ENCODE results near the gene SVIL. TPM values are rescaled to one million over a fixed set of nuclear protein-coding genes. Genes with fewer than 3 reads are reported as not detected.
A peak's percentile ranks its signal among the peaks of the same experiment; 100 is the strongest.

The SVIL gene
- total RNA-seq, 3 donors from 2014 or later: 25.8 to 69.5 (median 60.6) TPM

DNA sequence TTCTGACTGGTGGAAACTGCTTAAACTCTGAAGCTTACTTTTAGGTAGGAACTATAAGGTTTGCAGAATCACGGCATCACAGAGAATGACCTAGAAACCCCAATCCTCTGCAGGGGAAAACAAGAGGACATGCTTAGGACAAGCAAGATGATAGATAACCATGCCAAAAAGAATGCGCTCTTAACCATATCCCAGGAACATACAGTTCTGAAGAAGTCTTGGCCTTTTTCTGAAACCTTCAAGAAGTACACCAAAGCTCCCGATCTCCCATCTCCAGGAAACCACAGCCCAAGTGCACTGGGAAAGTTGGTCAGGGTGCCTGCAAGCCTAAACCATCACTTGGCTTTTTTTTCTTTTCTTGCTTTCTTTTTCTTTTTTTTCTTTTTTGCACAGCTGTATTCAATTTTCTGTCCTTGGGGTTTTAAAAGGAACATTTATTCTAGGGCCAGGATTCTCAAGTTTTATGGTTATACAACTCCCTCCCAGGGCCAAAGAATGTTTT lies 12.2 kb upstream of the SVIL start:
- DNase-seq (ENCODE audit: low spot score in 2 of 2): no peak
- H3K9me3 ChIP-seq: no peaks in the 10 kb centered on the region
- H3K4me1 ChIP-seq: peaks cover 0 to 20% of the 10 kb centered on the region in 2 donors
- intact Hi-C loops (cut with DNase I; ENCODE audit: low total_unique reads): no loop called here
- H3K27me3 ChIP-seq: no peaks in the 10 kb centered on the region
- no peaks in the 10 kb centered on the region for H3K36me3 ChIP-seq
- H3K27ac ChIP-seq: peak overlapping the region; percentile 75 to 88
- peak overlapping the region in 2 of 3 donors; percentile 7 to 19 for H3K4me3 ChIP-seq
- TF ChIP-seq, protein P1, sequence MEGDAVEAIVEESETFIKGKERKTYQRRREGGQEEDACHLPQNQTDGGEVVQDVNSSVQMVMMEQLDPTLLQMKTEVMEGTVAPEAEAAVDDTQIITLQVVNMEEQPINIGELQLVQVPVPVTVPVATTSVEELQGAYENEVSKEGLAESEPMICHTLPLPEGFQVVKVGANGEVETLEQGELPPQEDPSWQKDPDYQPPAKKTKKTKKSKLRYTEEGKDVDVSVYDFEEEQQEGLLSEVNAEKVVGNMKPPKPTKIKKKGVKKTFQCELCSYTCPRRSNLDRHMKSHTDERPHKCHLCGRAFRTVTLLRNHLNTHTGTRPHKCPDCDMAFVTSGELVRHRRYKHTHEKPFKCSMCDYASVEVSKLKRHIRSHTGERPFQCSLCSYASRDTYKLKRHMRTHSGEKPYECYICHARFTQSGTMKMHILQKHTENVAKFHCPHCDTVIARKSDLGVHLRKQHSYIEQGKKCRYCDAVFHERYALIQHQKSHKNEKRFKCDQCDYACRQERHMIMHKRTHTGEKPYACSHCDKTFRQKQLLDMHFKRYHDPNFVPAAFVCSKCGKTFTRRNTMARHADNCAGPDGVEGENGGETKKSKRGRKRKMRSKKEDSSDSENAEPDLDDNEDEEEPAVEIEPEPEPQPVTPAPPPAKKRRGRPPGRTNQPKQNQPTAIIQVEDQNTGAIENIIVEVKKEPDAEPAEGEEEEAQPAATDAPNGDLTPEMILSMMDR (IDR thresholded peaks at IDR 0.05): no peak
- TF ChIP-seq POLR2A (IDR thresholded peaks at IDR 0.05) (no peak), POLR2AphosphoS5 (IDR thresholded peaks at IDR 0.05) (no peak)

DNA sequence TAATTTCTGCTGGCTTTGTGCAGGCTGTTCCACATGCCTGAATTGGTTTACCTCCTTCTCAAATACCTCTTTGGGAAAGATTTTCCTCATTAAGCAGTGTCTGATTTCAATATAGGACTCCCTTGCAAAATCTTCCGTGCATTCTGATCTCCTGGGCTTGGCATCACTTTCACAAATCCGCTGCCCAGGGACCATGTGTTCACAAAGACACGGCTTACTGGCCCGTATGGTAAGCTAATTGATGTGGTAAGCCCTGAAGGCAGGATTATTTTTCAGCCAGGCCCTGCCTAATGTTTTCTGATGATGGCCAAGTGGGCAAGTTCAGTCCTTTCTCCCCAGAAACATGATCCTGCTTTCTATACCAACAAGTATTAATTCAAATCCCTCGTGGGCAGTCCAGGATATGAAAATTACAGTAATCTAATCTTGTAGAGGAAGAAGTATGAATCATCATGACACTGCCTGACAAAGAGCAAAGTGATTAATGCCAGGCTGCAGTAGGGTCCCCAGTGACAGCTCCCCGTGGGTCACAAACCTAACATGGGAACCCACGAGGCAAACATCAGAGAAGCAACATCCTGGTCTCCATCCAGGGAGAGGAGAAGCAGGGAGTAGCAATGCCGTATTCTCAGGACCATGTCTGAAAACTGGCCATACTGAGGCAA lies 11.6 kb upstream of the SVIL start:
- TF ChIP-seq POLR2A (IDR thresholded peaks at IDR 0.05) (no peak), POLR2AphosphoS5 (IDR thresholded peaks at IDR 0.05) (peak in 1 of 3 donors; percentile 10)
- Histone ChIP-seq H3K4me3 (peak overlapping the region in 1 of 3 donors; percentile 19), H3K27me3 (no peaks in the 10 kb centered on the region), H3K4me1 (peaks cover 0 to 20% of the 10 kb centered on the region in 2 donors), H3K9me3 (no peaks in the 10 kb centered on the region), H3K27ac (peak overlapping the region; percentile 75 to 88), H3K36me3 (no peaks in the 10 kb centered on the region)
- DNase-seq (ENCODE audit: low spot score in 2 of 2): peak in 1 of 2 donors; percentile 65
- intact Hi-C loops (cut with DNase I; ENCODE audit: low total_unique reads): no loop called here

DNA sequence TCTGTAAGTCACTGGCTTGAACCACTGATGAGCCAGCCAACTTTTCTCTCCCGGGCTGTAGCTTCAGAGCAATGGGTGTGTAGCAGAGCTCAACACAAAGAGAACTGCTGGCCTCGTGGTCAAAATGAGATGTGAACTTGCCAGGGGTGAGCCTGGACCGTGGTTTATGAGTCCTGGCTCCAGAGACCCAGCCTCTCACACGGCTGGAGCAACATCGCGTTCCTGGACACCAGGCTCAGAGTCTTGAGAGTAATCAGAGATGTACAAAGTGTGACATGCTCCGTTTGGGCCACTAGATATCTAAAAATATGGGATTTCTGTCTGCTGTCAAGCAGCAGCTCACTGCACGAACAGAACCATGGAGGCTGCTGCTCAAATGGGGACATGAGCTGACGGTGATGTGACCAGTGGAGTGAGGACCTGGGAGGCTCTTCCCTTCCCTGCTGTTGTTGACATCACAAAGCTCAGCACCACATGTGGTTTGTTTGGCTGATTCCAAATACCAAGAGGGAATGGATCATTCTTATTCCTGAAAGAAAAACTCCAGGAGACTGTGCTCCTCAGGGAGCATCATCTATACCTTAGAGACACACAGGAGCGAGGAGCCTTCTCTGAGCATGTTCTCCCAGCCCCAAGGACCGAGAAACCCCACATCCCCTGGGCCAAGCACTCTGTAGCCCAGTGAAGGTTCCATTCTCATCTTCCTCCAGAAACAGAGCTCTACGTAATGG lies 9.2 kb upstream of the SVIL start:
- TF ChIP-seq, protein P1 (IDR thresholded peaks at IDR 0.05): no peak
- TF ChIP-seq POLR2A (IDR thresholded peaks at IDR 0.05) (no peak), POLR2AphosphoS5 (IDR thresholded peaks at IDR 0.05) (peak in 1 of 3 donors; percentile 34)
- Histone ChIP-seq H3K27ac (peak overlapping the region; percentile 75 to 84), H3K4me1 (peaks cover 0 to 20% of the 10 kb centered on the region in 2 donors), H3K27me3 (no peaks in the 10 kb centered on the region), H3K9me3 (no peaks in the 10 kb centered on the region), H3K36me3 (no peaks in the 10 kb centered on the region), H3K4me3 (peak overlapping the region in 1 of 3 donors; percentile 21)
- intact Hi-C loops (cut with DNase I; ENCODE audit: low total_unique reads): no loop called here
- DNase-seq (ENCODE audit: low spot score in 2 of 2): peak in 1 of 2 donors; percentile 45

DNA sequence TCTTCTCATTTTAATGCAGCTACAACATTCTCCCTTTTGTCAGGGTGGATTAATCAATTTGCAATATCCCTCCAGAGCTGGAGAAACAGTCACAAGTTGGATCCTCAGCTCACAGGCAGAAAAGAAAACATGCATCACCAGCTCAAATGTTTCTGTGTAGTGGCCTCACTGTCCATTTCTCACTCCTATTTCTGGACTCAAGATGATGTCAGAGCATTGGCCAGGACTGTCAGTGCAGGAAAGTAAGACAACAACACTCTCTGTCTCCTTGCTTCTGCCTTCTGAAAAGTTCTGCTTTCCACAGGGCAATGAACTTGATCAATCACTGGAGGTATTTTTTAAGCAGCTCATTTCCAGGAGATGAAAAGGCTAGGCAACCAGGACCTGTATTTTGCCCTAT lies 8.2 kb upstream of the SVIL start:
- no peaks in the 10 kb centered on the region for H3K27me3 ChIP-seq
- intact Hi-C loops (cut with DNase I; ENCODE audit: low total_unique reads): no loop called here
- H3K4me3 ChIP-seq: no peak overlapping the region
- H3K27ac ChIP-seq: peak overlapping the region; percentile 75 to 84
- H3K36me3 ChIP-seq: no peaks in the 10 kb centered on the region
- no peaks in the 10 kb centered on the region for H3K9me3 ChIP-seq
- TF ChIP-seq POLR2AphosphoS5 (IDR thresholded peaks at IDR 0.05) (peak in 1 of 3 donors; percentile 52), POLR2A (IDR thresholded peaks at IDR 0.05) (no peak)
- DNase-seq (ENCODE audit: low spot score in 2 of 2): peak in 1 of 2 donors; percentile 10
- peaks cover 0 to 14% of the 10 kb centered on the region in 2 donors for H3K4me1 ChIP-seq

DNA sequence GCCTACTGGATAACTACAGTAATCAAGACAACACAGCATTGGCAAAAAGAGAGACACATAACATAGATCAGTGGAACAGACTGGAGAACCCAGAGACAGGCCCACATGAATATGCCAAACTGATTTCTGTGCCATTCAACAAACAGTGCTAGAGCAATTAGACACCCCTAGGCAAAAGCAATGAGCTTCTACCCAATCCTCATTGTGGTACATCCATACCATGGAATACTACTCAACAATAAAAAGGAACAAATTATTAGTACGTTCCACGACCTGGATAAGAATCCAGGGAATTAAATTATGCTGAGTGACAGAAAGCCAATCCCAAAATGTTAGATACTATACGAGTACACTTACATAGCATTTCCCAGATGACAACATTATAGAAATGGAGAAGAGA lies 2.8 kb upstream of the SVIL start:
- peaks cover 4 to 12% of the 10 kb centered on the region in 2 donors for H3K4me1 ChIP-seq
- H3K27ac ChIP-seq: no peak overlapping the region

More for the DNA sequence above, 2.8 kb upstream of the SVIL start:
- Histone ChIP-seq H3K36me3 (no peaks in the 10 kb centered on the region), H3K4me3 (no peak overlapping the region), H3K9me3 (no peaks in the 10 kb centered on the region), H3K27me3 (no peaks in the 10 kb centered on the region)
- DNase-seq (ENCODE audit: low spot score in 2 of 2): no peak
- TF ChIP-seq POLR2A (IDR thresholded peaks at IDR 0.05) (no peak), POLR2AphosphoS5 (IDR thresholded peaks at IDR 0.05) (no peak)
- TF ChIP-seq, protein P1 (IDR thresholded peaks at IDR 0.05): no peak
- intact Hi-C loops (cut with DNase I; ENCODE audit: low total_unique reads): no loop called here
